GM23338 (cell line): Measurements from ENCODE around the gene PRDM1. TPM values are rescaled to one million over a fixed set of nuclear protein-coding genes. Genes with fewer than 3 reads are reported as not detected.

ENCODE experiments used
- ATAC-seq: fragments of 200-7000 bp; cut with Tn5 transposase; 3 replicates; pipeline ENCODE4 v1.9.1; 2020
- DNase-seq: peaks from one replicate; pipeline ENCODE4 v3.0.0-alpha.2; 2015; ENCODE audit warnings: low spot score
- H2AFZ ChIP-seq: fragments of 200-600 bp; sonication (generic); 2 replicates; pipeline ENCODE4 v1.8.0; 2016; ENCODE audit warnings: antibody characterized with exemption, mild to moderate bottlenecking, moderate library complexity
- H3F3A ChIP-seq: fragments of 200-600 bp; sonication (generic); replicated peaks from 2 replicates; pipeline ENCODE4 v1.8.0; 2017; ENCODE audit warnings: antibody characterized with exemption, mixed run types, low read depth
- H3K27ac ChIP-seq: fragments of 200-600 bp; sonication (generic); 2 replicates; pipeline ENCODE4 v1.6.1; 2016; ENCODE audit warnings: low read depth
- H3K27me3 ChIP-seq: fragments of 200-600 bp; sonication (generic); 2 replicates; pipeline ENCODE4 v1.8.0; 2016; ENCODE audit warnings: mild to moderate bottlenecking, mixed run types, moderate library complexity; ENCODE audit not compliant: insufficient read depth
- H3K36me3 ChIP-seq: fragments of 200-600 bp; sonication (generic); 2 replicates; pipeline ENCODE4 v1.8.0; 2016; ENCODE audit warnings: mild to moderate bottlenecking; ENCODE audit not compliant: insufficient read depth
- H3K4me1 ChIP-seq: fragments of 200-600 bp; sonication (generic); 2 replicates; pipeline ENCODE4 v1.8.0; 2016; ENCODE audit warnings: mild to moderate bottlenecking, moderate library complexity; ENCODE audit not compliant: insufficient read depth
- H3K4me2 ChIP-seq: fragments of 200-600 bp; sonication (generic); 2 replicates; pipeline ENCODE4 v1.7.1; 2017; ENCODE audit warnings: mixed run types
- H3K4me3 ChIP-seq: fragments of 200-600 bp; sonication (generic); 2 replicates; pipeline ENCODE4 v1.6.1; 2016; ENCODE audit warnings: mixed run types
- H3K79me2 ChIP-seq: fragments of 200-600 bp; sonication (generic); replicated peaks from 2 replicates; pipeline ENCODE4 v1.8.0; 2017; ENCODE audit warnings: mild to moderate bottlenecking; ENCODE audit not compliant: insufficient read depth
- H3K9me2 ChIP-seq: fragments of 200-600 bp; sonication (generic); 2 replicates; pipeline ENCODE4 v1.8.0; 2017; ENCODE audit not compliant: insufficient read depth
- H4K20me1 ChIP-seq: fragments of 200-600 bp; sonication (generic); replicated peaks from 2 replicates; pipeline ENCODE4 v1.8.0; 2017; ENCODE audit warnings: mild to moderate bottlenecking; ENCODE audit not compliant: insufficient read depth
- H3K27ac Mint-ChIP-seq: 2 replicates; pipeline ENCODE4 v1.8.0; 2020; ENCODE audit warnings: inconsistent platforms, mild to moderate bottlenecking, moderate library complexity, mixed read lengths
- H3K27me3 Mint-ChIP-seq: 3 replicates; pipeline ENCODE4 v1.8.0; 2022; ENCODE audit warnings: low read depth, mild to moderate bottlenecking, moderate library complexity, mixed read lengths, inconsistent platforms; ENCODE audit not compliant: insufficient read depth, poor library complexity
- H3K36me3 Mint-ChIP-seq: 3 replicates; pipeline ENCODE4 v1.8.0; 2021; ENCODE audit warnings: low read depth, mild to moderate bottlenecking, inconsistent platforms, moderate library complexity, mixed read lengths
- H3K4me1 Mint-ChIP-seq: 3 replicates; pipeline ENCODE4 v1.8.0; 2020; ENCODE audit warnings: mild to moderate bottlenecking, inconsistent platforms, mixed read lengths
- H3K4me3 Mint-ChIP-seq: 3 replicates; pipeline ENCODE4 v1.8.0; 2021; ENCODE audit warnings: moderate library complexity, mild to moderate bottlenecking, inconsistent platforms, mixed read lengths
- H3K9me3 Mint-ChIP-seq: 3 replicates; pipeline ENCODE4 v1.8.0; 2020; ENCODE audit warnings: moderate library complexity, mild to moderate bottlenecking, inconsistent platforms, mixed read lengths
- EZH2 ChIP-seq: fragments of 200-600 bp; sonication (generic); IDR thresholded peaks from one replicate; pipeline ENCODE4 v1.8.0; 2017; ENCODE audit warnings: antibody characterized with exemption, mild to moderate bottlenecking, low read depth; ENCODE audit not compliant: unreplicated experiment
- EZH2phosphoT487 ChIP-seq: fragments of 200-600 bp; sonication (generic); IDR thresholded peaks from one replicate; pipeline ENCODE4 v1.8.1; 2018; ENCODE audit warnings: antibody characterized with exemption; ENCODE audit not compliant: unreplicated experiment
- JUNB ChIP-seq: IDR thresholded peaks from one replicate; pipeline ENCODE4 v1.6.1; 2016; ENCODE audit warnings: antibody characterized with exemption; ENCODE audit not compliant: unreplicated experiment
- polyA plus RNA-seq: library from polyadenylated mRNA; unstranded; fragments of >200 nt; fragmentation: Nextera tagmentation; extraction: Ambion mirVana; gene quantifications from 2 replicates; pipeline ENCODE4 v1.2.1, GENCODE V29; 2016
- total RNA-seq: library from RNA; depleted of rRNA; stranded (reverse); fragments of >200 nt; shearing (Covaris generic); gene quantifications from 2 replicates; pipeline ENCODE4 v1.2.3, GENCODE V29; 2014
- TF ChIP-seq, protein P1 (sequence below), 2 experiments: fragments of 200-600 bp in 1 of 2; sonication (generic) in 1 of 2; conservative IDR thresholded peaks; 2 replicates each; pipeline versions ENCODE4 v1.5.1 to v1.6.1; 2016 to 2017; ENCODE audit warnings: antibody characterized with exemption in 2 of 2, low read depth in 2 of 2, mild to moderate bottlenecking in 2 of 2, moderate library complexity in 1 of 2
- TF ChIP-seq, protein P2 (sequence below): fragments of 250-450 bp; sonication (Bioruptor Pico); IDR thresholded peaks from 2 replicates; pipeline ENCODE4 v1.5.0; 2020; ENCODE audit warnings: mild to moderate bottlenecking, moderate library complexity
- TF ChIP-seq, protein P3 (sequence below): IDR thresholded peaks from 2 replicates; pipeline ENCODE4 v1.6.1; 2016; ENCODE audit warnings: antibody characterized with exemption

The PRDM1 gene
- total and polyA plus RNA-seq, 2 experiments from 2014 or later, result 0.65 to 0.73 TPM

DNA sequence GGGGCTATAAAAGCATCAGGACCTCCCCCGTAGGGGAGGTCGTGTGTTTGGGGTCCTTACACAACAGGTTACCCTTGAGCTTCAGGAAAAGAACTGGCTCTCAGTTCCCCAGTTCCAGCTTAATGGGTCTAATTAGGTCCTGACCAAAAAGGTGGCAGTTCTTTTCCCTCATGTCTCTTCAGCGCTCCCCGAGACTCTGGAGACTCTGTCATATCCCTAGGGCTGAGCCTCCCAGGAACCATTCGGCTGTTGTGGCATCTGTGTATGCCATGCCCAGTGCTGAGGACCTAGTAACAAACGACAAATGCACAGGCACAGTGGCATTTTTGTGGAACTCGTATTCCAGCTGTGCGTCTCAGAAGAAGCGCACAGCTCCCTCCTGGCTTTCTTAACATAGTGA is 14.6 kb downstream of the PRDM1 start:
- no peak overlapping the region for H3K4me3 ChIP-seq
- no peak for DNase-seq
- H3K9me3 Mint-ChIP-seq, result no peaks in the 10 kb centered on the region
- H3K27me3 Mint-ChIP-seq, result peaks cover 25% of the 10 kb centered on the region
- peaks cover 38% of the 10 kb centered on the region for H3K27me3 ChIP-seq
- H3F3A ChIP-seq, result no peaks in the 10 kb centered on the region
- H3K36me3 ChIP-seq, result no peaks in the 10 kb centered on the region
- no peak overlapping the region for H3K27ac Mint-ChIP-seq
- H3K4me3 Mint-ChIP-seq, result no peak overlapping the region
- no peak overlapping the region for H2AFZ ChIP-seq
- H3K9me2 ChIP-seq, result no peaks in the 10 kb centered on the region
- peaks cover 46% of the 10 kb centered on the region for H3K4me1 Mint-ChIP-seq
- H3K79me2 ChIP-seq, result no peaks in the 10 kb centered on the region
- H3K4me1 ChIP-seq, result peaks cover 38% of the 10 kb centered on the region
- no peak for TF ChIP-seq JUNB
- TF ChIP-seq, protein P1, sequence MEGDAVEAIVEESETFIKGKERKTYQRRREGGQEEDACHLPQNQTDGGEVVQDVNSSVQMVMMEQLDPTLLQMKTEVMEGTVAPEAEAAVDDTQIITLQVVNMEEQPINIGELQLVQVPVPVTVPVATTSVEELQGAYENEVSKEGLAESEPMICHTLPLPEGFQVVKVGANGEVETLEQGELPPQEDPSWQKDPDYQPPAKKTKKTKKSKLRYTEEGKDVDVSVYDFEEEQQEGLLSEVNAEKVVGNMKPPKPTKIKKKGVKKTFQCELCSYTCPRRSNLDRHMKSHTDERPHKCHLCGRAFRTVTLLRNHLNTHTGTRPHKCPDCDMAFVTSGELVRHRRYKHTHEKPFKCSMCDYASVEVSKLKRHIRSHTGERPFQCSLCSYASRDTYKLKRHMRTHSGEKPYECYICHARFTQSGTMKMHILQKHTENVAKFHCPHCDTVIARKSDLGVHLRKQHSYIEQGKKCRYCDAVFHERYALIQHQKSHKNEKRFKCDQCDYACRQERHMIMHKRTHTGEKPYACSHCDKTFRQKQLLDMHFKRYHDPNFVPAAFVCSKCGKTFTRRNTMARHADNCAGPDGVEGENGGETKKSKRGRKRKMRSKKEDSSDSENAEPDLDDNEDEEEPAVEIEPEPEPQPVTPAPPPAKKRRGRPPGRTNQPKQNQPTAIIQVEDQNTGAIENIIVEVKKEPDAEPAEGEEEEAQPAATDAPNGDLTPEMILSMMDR (conservative IDR thresholded peaks at IDR 0.05; ENCODE audit: low read depth in 2 of 2), result no peak
- TF ChIP-seq, protein P2, sequence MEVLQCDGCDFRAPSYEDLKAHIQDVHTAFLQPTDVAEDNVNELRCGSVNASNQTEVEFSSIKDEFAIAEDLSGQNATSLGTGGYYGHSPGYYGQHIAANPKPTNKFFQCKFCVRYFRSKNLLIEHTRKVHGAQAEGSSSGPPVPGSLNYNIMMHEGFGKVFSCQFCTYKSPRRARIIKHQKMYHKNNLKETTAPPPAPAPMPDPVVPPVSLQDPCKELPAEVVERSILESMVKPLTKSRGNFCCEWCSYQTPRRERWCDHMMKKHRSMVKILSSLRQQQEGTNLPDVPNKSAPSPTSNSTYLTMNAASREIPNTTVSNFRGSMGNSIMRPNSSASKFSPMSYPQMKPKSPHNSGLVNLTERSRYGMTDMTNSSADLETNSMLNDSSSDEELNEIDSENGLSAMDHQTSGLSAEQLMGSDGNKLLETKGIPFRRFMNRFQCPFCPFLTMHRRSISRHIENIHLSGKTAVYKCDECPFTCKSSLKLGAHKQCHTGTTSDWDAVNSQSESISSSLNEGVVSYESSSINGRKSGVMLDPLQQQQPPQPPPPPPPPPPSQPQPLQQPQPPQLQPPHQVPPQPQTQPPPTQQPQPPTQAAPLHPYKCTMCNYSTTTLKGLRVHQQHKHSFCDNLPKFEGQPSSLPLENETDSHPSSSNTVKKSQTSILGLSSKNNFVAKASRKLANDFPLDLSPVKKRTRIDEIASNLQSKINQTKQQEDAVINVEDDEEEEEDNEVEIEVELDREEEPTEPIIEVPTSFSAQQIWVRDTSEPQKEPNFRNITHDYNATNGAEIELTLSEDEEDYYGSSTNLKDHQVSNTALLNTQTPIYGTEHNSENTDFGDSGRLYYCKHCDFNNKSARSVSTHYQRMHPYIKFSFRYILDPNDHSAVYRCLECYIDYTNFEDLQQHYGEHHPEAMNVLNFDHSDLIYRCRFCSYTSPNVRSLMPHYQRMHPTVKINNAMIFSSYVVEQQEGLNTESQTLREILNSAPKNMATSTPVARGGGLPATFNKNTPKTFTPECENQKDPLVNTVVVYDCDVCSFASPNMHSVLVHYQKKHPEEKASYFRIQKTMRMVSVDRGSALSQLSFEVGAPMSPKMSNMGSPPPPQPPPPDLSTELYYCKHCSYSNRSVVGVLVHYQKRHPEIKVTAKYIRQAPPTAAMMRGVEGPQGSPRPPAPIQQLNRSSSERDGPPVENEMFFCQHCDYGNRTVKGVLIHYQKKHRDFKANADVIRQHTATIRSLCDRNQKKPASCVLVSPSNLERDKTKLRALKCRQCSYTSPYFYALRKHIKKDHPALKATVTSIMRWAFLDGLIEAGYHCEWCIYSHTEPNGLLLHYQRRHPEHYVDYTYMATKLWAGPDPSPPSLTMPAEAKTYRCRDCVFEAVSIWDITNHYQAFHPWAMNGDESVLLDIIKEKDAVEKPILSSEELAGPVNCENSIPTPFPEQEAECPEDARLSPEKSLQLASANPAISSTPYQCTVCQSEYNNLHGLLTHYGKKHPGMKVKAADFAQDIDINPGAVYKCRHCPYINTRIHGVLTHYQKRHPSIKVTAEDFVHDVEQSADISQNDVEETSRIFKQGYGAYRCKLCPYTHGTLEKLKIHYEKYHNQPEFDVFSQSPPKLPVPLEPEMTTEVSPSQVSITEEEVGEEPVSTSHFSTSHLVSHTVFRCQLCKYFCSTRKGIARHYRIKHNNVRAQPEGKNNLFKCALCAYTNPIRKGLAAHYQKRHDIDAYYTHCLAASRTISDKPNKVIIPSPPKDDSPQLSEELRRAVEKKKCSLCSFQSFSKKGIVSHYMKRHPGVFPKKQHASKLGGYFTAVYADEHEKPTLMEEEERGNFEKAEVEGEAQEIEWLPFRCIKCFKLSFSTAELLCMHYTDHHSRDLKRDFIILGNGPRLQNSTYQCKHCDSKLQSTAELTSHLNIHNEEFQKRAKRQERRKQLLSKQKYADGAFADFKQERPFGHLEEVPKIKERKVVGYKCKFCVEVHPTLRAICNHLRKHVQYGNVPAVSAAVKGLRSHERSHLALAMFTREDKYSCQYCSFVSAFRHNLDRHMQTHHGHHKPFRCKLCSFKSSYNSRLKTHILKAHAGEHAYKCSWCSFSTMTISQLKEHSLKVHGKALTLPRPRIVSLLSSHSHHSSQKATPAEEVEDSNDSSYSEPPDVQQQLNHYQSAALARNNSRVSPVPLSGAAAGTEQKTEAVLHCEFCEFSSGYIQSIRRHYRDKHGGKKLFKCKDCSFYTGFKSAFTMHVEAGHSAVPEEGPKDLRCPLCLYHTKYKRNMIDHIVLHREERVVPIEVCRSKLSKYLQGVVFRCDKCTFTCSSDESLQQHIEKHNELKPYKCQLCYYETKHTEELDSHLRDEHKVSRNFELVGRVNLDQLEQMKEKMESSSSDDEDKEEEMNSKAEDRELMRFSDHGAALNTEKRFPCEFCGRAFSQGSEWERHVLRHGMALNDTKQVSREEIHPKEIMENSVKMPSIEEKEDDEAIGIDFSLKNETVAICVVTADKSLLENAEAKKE (CRISPR knock-in tag), result no peak
- ATAC-seq, result no peak
- no peaks in the 10 kb centered on the region for H3K36me3 Mint-ChIP-seq
- H3K4me2 ChIP-seq, result no peak overlapping the region
- H4K20me1 ChIP-seq, result no peaks in the 10 kb centered on the region
- H3K27ac ChIP-seq, result no peak overlapping the region

DNA sequence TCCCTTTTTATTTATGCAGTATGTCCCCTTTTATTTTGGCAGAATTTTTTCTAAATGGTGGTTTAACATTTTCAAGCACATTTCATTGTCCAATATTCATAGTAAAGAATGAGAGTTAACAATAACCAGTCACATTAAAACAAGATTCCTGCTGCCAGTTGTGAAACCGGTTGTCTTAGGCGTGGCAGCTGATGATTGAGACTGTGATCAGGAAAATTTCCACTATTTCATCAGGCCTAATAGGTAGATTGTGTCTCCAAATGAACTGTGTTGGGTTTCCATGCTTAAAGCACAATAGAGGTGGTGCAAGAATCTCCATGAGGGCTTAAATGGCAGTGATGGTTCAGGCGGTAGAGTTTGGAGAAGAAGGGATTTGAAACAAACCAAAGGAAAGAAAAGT is 15.3 kb downstream of the PRDM1 start:
- ATAC-seq (no peak), DNase-seq (no peak)
- Mint-ChIP-seq H3K27ac (no peak overlapping the region), H3K36me3 (no peaks in the 10 kb centered on the region), H3K9me3 (no peaks in the 10 kb centered on the region), H3K4me3 (no peak overlapping the region), H3K27me3 (peaks cover 27% of the 10 kb centered on the region), H3K4me1 (peaks cover 40% of the 10 kb centered on the region)
- Histone ChIP-seq H4K20me1 (no peaks in the 10 kb centered on the region), H3K4me2 (no peak overlapping the region), H3K4me3 (no peak overlapping the region), H3K36me3 (no peaks in the 10 kb centered on the region), H3F3A (no peaks in the 10 kb centered on the region), H3K79me2 (no peaks in the 10 kb centered on the region), H3K27ac (no peak overlapping the region), H3K9me2 (no peaks in the 10 kb centered on the region), H2AFZ (no peak overlapping the region), H3K27me3 (peaks cover 38% of the 10 kb centered on the region), H3K4me1 (peaks cover 31% of the 10 kb centered on the region)
- TF ChIP-seq, protein P3, sequence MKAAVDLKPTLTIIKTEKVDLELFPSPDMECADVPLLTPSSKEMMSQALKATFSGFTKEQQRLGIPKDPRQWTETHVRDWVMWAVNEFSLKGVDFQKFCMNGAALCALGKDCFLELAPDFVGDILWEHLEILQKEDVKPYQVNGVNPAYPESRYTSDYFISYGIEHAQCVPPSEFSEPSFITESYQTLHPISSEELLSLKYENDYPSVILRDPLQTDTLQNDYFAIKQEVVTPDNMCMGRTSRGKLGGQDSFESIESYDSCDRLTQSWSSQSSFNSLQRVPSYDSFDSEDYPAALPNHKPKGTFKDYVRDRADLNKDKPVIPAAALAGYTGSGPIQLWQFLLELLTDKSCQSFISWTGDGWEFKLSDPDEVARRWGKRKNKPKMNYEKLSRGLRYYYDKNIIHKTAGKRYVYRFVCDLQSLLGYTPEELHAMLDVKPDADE, result no peak
- TF ChIP-seq EZH2 (no peak), EZH2phosphoT487 (no peak)
